ENCODE measurements around the gene CD300LF.
A peak's percentile ranks its signal among the peaks of the same experiment; 100 is the strongest.

The CD300LF gene

GRCh38 chr17:74729368-74729767, 16.6 kb upstream of the CD300LF start:
- no peak for DNase-seq

- no peak for DNase-seq
These were observed 16.0 kb upstream of the CD300LF start for GRCh38 chr17:74728702-74729075.

- DNase-seq, result no peak
These were observed 15.4 kb upstream of the CD300LF start for GRCh38 chr17:74728033-74728701.

GRCh38 chr17:74725111-74725510, 12.4 kb upstream of the CD300LF start:
- DNase-seq, result no peak

GRCh38 chr17:74723891-74724290, 11.2 kb upstream of the CD300LF start:
- DNase-seq, result no peak

GRCh38 chr17:74722782-74723181, 10.1 kb upstream of the CD300LF start:
- peak in 1 of 3 experiments; percentile 14 for DNase-seq

- DNase-seq, result no peak
These were observed 7.8 kb upstream of the CD300LF start for GRCh38 chr17:74720506-74720905.

GRCh38 chr17:74715144-74715543, 2.4 kb upstream of the CD300LF start:
- DNase-seq, result no peak

GRCh38 chr17:74713171-74713755, 540 bp upstream of the CD300LF start:
- no peak for DNase-seq

- no peak for DNase-seq
These were observed 422 bp downstream of the CD300LF start for GRCh38 chr17:74712301-74712700.

GRCh38 chr17:74711058-74711824, 1.5 kb downstream of the CD300LF start:
- DNase-seq, result no peak

- peak in 1 of 3 experiments; percentile 29 for DNase-seq
These were observed 8.2 kb downstream of the CD300LF start for GRCh38 chr17:74704544-74704943.

- DNase-seq, result no peak
These were observed 9.4 kb downstream of the CD300LF start for GRCh38 chr17:74703311-74703710.

- DNase-seq, result no peak
These were observed 10.4 kb downstream of the CD300LF start for GRCh38 chr17:74702116-74702871.

- no peak for DNase-seq
These were observed 13.5 kb downstream of the CD300LF start for GRCh38 chr17:74699236-74699635.

- no peak for DNase-seq
These were observed 14.7 kb downstream of the CD300LF start for GRCh38 chr17:74698069-74698468.

GRCh38 chr17:74697515-74697914, 15.2 kb downstream of the CD300LF start:
- DNase-seq, result no peak

GRCh38 chr17:74695629-74696028, 17.1 kb downstream of the CD300LF start:
- DNase-seq, result no peak

- DNase-seq, result no peak
These were observed 18.6 kb downstream of the CD300LF start for GRCh38 chr17:74694081-74694480.

GRCh38 chr17:74691151-74691550, 21.6 kb downstream of the CD300LF start:
- no peak for DNase-seq

GRCh38 chr17:74690409-74690825, 22.3 kb downstream of the CD300LF start:
- DNase-seq, result no peak

GRCh38 chr17:74687886-74688285, 24.8 kb downstream of the CD300LF start:
- no peak for DNase-seq

GRCh38 chr17:74686761-74687160, 26.0 kb downstream of the CD300LF start:
- DNase-seq, result peak in 1 of 3 experiments; percentile 12

Measured in NCI-H1417 (cell line).